Measurements from ENCODE around the gene NLK.

DNA sequence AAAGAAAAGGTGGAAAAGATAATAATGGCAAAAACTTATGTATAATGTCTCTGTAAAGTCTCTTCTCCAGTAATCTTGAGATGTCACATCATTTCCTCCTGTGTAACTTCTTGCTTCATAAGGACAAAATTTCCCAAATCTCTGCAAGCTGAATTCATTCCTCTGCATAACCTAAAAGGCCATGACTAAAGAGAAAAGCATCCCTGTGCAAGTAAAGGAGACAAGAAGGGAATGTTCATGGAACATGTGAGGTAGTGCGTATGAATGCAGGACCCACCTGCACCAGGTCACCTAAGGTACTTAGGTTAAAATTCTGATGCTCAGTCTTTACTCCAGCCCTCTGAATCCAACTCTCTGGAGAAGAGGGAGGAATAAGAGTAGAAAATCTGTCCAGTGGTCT is 46.9 kb upstream of the NLK start:
- TF ChIP-seq, protein P1, sequence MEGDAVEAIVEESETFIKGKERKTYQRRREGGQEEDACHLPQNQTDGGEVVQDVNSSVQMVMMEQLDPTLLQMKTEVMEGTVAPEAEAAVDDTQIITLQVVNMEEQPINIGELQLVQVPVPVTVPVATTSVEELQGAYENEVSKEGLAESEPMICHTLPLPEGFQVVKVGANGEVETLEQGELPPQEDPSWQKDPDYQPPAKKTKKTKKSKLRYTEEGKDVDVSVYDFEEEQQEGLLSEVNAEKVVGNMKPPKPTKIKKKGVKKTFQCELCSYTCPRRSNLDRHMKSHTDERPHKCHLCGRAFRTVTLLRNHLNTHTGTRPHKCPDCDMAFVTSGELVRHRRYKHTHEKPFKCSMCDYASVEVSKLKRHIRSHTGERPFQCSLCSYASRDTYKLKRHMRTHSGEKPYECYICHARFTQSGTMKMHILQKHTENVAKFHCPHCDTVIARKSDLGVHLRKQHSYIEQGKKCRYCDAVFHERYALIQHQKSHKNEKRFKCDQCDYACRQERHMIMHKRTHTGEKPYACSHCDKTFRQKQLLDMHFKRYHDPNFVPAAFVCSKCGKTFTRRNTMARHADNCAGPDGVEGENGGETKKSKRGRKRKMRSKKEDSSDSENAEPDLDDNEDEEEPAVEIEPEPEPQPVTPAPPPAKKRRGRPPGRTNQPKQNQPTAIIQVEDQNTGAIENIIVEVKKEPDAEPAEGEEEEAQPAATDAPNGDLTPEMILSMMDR (conservative IDR thresholded peaks at IDR 0.05; ENCODE audit: low read depth, low read length), result no peak
- no peak for TF ChIP-seq EZH2 (IDR thresholded peaks at IDR 0.05; ENCODE audit: low read length, unreplicated experiment)
- no peak for TF ChIP-seq EZH2phosphoT487 (IDR thresholded peaks at IDR 0.05; ENCODE audit: borderline replicate concordance, low read length)
